Measurements from ENCODE around the gene FGF5. TPM values are rescaled to one million over a fixed set of nuclear protein-coding genes. Genes with fewer than 3 reads are reported as not detected.

The FGF5 gene
- total and polyA plus RNA-seq, 10 of the 15 experiments (the other 5 are each of a cell fraction or from before 2014, with no cell fraction given) = 0.87 to 7.4 (median 1.6) TPM

DNA sequence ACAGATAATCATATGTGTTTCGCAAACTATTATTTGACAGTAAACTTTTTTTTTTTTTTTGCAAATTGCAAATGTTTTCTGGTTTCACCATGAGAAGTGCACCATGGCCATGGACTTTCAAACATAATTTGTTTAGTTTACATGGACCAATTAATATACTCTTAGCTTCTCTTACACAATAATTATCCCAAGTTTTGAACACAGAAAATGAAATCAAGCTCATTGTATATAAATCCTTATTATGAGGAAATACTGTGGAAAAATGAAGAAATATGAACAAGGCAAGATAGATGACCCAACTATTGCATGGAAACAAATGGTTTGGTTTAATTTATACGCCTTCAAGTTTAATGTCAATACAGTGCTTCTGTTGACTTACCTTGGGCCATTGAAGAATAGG, 3.9 kb downstream of the FGF5 start:
- no peak overlapping the region for H3K4me3 ChIP-seq
- 33% methylated on average over 2 of the region's 2 CpGs for whole genome bisulfite sequencing (ENCODE audit: insufficient coverage, insufficient replicate concordance, low lambda C conversion rate, missing lambda C conversion rate)
- no peaks in the 10 kb centered on the region; the same call in 1 of the 2 replicates for H4K20me1 ChIP-seq (ENCODE audit: control insufficient read depth, insufficient read depth)
- ATAC-seq = no peak
- ChIA-PET SMC1A (ENCODE audit: uncharacterized antibody, unreplicated experiment) (interaction anchor here (1.7 kb wide), 1 partner anchor 10 kb away, joined by 4 read pairs; no protein-coding TSS in a partner anchor), POLR2A (no interaction called here), RAD21 (ENCODE audit: unreplicated experiment) (interaction anchor here (0.7 to 1.4 kb wide), 2 partner anchors 49 to 53 kb away, joined by 3 to 5 read pairs; no protein-coding TSS in a partner anchor), CTCF (interaction anchor here (0.7 kb wide), 1 partner anchor 1318 kb away, joined by 5 read pairs; no protein-coding TSS in a partner anchor)
- no peaks in the 10 kb centered on the region for H3K36me3 ChIP-seq (ENCODE audit: control insufficient read depth in 2 of 2, insufficient read depth in 2 of 2, low read length in 1 of 2)
- DNase-seq (ENCODE audit: low read depth, low spot score) = no peak
- H3K9me3 ChIP-seq (replicated peaks; ENCODE audit: control insufficient read depth, insufficient read depth, low read length) = no peaks in the 10 kb centered on the region
- FAIRE-seq = no peak
- H2AFZ ChIP-seq (ENCODE audit: control insufficient read depth, low read depth, low read length) = no peak overlapping the region
- H3K4me1 ChIP-seq (ENCODE audit: control insufficient read depth, insufficient read depth, low read length) = no peaks in the 10 kb centered on the region
- H3K27me3 ChIP-seq (replicated peaks in 1 of 2; ENCODE audit: control insufficient read depth in 2 of 2, insufficient read depth in 2 of 2, low read length in 1 of 2) = peaks cover 11 to 23% of the 10 kb centered on the region in 2 experiments
- no peak overlapping the region for H3K4me2 ChIP-seq (ENCODE audit: control insufficient read depth, insufficient read depth)
- no peak overlapping the region for H3K9ac ChIP-seq (ENCODE audit: control insufficient read depth, insufficient read depth, low read length)
- H3K79me2 ChIP-seq (ENCODE audit: control insufficient read depth, insufficient read depth, low read length) = no peaks in the 10 kb centered on the region
- TF ChIP-seq YBX1 (IDR thresholded peaks at IDR 0.05) (no peak), USF1 (IDR thresholded peaks at IDR 0.05; ENCODE audit: borderline replicate concordance, extremely low read length, insufficient read depth, low read depth, low read length) (no peak), POLR2AphosphoS2 (IDR thresholded peaks at IDR 0.05; ENCODE audit: low read depth, low read length) (no peak), NR2C1 (IDR thresholded peaks at IDR 0.05) (no peak), ZBTB33 (IDR thresholded peaks at IDR 0.05) (no peak), CHD1 (IDR thresholded peaks at IDR 0.05; ENCODE audit: low read depth, low read length) (no peak), BCL11A (IDR thresholded peaks at IDR 0.05; ENCODE audit: low read depth, low read length) (no peak), SMAD5 (IDR thresholded peaks at IDR 0.05; ENCODE audit: low read depth) (no peak), TBL1XR1 (IDR thresholded peaks at IDR 0.05; ENCODE audit: low read depth, low read length) (no peak), TAF1 (IDR thresholded peaks at IDR 0.05; ENCODE audit: borderline replicate concordance, low read depth, low read length) (no peak), JUNB (IDR thresholded peaks at IDR 0.05) (no peak), EGR1 (IDR thresholded peaks at IDR 0.05; ENCODE audit: borderline replicate concordance in 1 of 2, low read depth in 2 of 2, low read length in 2 of 2) (no peak), HDAC6 (IDR thresholded peaks at IDR 0.05; ENCODE audit: unreplicated experiment) (no peak), YY1 (IDR thresholded peaks at IDR 0.05; ENCODE audit: low read depth, low read length) (no peak), ZNF384 (IDR thresholded peaks at IDR 0.05; ENCODE audit: borderline replicate concordance, low read depth, low read length) (no peak), SPI1 (IDR thresholded peaks at IDR 0.05; ENCODE audit: borderline replicate concordance, insufficient read depth, low read depth, low read length) (no peak), GATAD2B (conservative IDR thresholded peaks at IDR 0.05; ENCODE audit: low read depth) (no peak), CREM (IDR thresholded peaks at IDR 0.05; ENCODE audit: low read depth) (no peak)
- TF ChIP-seq, protein P1, sequence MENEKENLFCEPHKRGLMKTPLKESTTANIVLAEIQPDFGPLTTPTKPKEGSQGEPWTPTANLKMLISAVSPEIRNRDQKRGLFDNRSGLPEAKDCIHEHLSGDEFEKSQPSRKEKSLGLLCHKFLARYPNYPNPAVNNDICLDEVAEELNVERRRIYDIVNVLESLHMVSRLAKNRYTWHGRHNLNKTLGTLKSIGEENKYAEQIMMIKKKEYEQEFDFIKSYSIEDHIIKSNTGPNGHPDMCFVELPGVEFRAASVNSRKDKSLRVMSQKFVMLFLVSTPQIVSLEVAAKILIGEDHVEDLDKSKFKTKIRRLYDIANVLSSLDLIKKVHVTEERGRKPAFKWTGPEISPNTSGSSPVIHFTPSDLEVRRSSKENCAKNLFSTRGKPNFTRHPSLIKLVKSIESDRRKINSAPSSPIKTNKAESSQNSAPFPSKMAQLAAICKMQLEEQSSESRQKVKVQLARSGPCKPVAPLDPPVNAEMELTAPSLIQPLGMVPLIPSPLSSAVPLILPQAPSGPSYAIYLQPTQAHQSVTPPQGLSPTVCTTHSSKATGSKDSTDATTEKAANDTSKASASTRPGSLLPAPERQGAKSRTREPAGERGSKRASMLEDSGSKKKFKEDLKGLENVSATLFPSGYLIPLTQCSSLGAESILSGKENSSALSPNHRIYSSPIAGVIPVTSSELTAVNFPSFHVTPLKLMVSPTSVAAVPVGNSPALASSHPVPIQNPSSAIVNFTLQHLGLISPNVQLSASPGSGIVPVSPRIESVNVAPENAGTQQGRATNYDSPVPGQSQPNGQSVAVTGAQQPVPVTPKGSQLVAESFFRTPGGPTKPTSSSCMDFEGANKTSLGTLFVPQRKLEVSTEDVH (IDR thresholded peaks at IDR 0.05; ENCODE audit: low read depth, partially characterized antibody) = no peak
- TF ChIP-seq, protein P2, sequence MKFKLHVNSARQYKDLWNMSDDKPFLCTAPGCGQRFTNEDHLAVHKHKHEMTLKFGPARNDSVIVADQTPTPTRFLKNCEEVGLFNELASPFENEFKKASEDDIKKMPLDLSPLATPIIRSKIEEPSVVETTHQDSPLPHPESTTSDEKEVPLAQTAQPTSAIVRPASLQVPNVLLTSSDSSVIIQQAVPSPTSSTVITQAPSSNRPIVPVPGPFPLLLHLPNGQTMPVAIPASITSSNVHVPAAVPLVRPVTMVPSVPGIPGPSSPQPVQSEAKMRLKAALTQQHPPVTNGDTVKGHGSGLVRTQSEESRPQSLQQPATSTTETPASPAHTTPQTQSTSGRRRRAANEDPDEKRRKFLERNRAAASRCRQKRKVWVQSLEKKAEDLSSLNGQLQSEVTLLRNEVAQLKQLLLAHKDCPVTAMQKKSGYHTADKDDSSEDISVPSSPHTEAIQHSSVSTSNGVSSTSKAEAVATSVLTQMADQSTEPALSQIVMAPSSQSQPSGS (IDR thresholded peaks at IDR 0.05; ENCODE audit: low read length) = no peak
- in situ Hi-C loops (cut with MboI) (no loop called here), intact Hi-C loops (cut with micrococcal nuclease; ENCODE audit: unreplicated experiment) (no loop called here)
- BruUV-seq (replicated peaks) = no TSS peak
- H3K27ac ChIP-seq (ENCODE audit: control insufficient read depth, insufficient read depth) = no peak overlapping the region
